Mucosa of descending colon (tissue), 3 donors: ENCODE measurements around the gene ITGB1. TPM values are rescaled to one million over a fixed set of nuclear protein-coding genes. Genes with fewer than 3 reads are reported as not detected.
A peak's percentile ranks its signal among the peaks of the same experiment; 100 is the strongest.

ENCODE experiments used
- ATAC-seq: fragments of 200-7000 bp; cut with Tn5 transposase; one replicate; pipeline ENCODE4 v1.9.1; 2020; ENCODE audit warnings: mild to moderate bottlenecking, moderate library complexity
- DNase-seq, 3 donors: peaks; one replicate each; pipeline ENCODE4 v3.0.0-alpha.2; 2020
- H3K36me3 ChIP-seq: fragments of 200-600 bp; one replicate; pipeline ENCODE4 v1.8.0; 2021; ENCODE audit warnings: low read depth, mild to moderate bottlenecking
- H3K4me1 ChIP-seq: fragments of 200-600 bp; one replicate; pipeline ENCODE4 v1.8.0; 2021; ENCODE audit warnings: low read depth, mild to moderate bottlenecking
- H3K4me3 ChIP-seq: fragments of 200-600 bp; one replicate; pipeline ENCODE4 v1.8.0; 2021; ENCODE audit warnings: mild to moderate bottlenecking
- H3K9me3 ChIP-seq: fragments of 200-600 bp; one replicate; pipeline ENCODE4 v1.8.0; 2021; ENCODE audit warnings: mild to moderate bottlenecking
- CTCF ChIP-seq: fragments of 200-600 bp; IDR thresholded peaks from one replicate; pipeline ENCODE4 v1.8.0; 2022; ENCODE audit warnings: antibody characterized with exemption, mild to moderate bottlenecking
- intact Hi-C, 2 donors: fragments of 100-400 bp; cut with DNase I in 1 of 2; cut with micrococcal nuclease in 1 of 2; formaldehyde crosslinking; loops; one replicate each; pipeline versions ENCODE4 v1.11.0 to v1.11.1; 2022; cut with DNase I, micrococcal nuclease
- total RNA-seq, 3 donors: library from RNA; stranded (reverse); fragmentation: NEBNext Ultra II Directional in 2 of 3; extraction: Animal tissue kit (Norgen Biotek cat#: 25700) in 2 of 3; gene quantifications; one replicate each; pipeline versions ENCODE4 v1.2.1 to v1.2.4, GENCODE V29; 2021 to 2023
- donor health status: DM: no; HTN: no; CAD: no; lungs with moderate emphysema.
- donor health status: DM: no; HTN: no; CAD: no.
- donor health status: DM: no; HTN: yes; CAD: no.

The ITGB1 gene
- total RNA-seq, 3 donors from 2014 or later: 268 to 515 (median 274) TPM

GRCh38 chr10:32976338-32976737 lies 18.3 kb upstream of the ITGB1 start:
- no peak for ATAC-seq
- no peaks in the 10 kb centered on the region for H3K36me3 ChIP-seq

GRCh38 chr10:32972929-32973328 lies 14.9 kb upstream of the ITGB1 start:
- intact Hi-C loops: no loop called here
- H3K9me3 ChIP-seq: no peaks in the 10 kb centered on the region
- no peak for TF ChIP-seq CTCF
- DNase-seq (no peak), ATAC-seq (peak; percentile 54)
- H3K4me1 ChIP-seq: no peaks in the 10 kb centered on the region
- H3K36me3 ChIP-seq: no peaks in the 10 kb centered on the region
- H3K4me3 ChIP-seq: no peak overlapping the region

More at GRCh38 chr10:32976338-32976737, 18.3 kb upstream of the ITGB1 start:
- Histone ChIP-seq H3K4me3 (no peak overlapping the region), H3K4me1 (peaks cover 13% of the 10 kb centered on the region), H3K9me3 (no peaks in the 10 kb centered on the region)
- DNase-seq: no peak
- no peak for TF ChIP-seq CTCF
- intact Hi-C loops: no loop called here

GRCh38 chr10:32972460-32972859 lies 14.4 kb upstream of the ITGB1 start:
- intact Hi-C loops: no loop called here
- Histone ChIP-seq H3K9me3 (no peaks in the 10 kb centered on the region), H3K36me3 (no peaks in the 10 kb centered on the region), H3K4me3 (no peak overlapping the region), H3K4me1 (no peaks in the 10 kb centered on the region)
- ATAC-seq: peak; percentile 61
- no peak for DNase-seq
- no peak for TF ChIP-seq CTCF

GRCh38 chr10:32971536-32972091 lies 13.6 kb upstream of the ITGB1 start:
- intact Hi-C loops: no loop called here
- Histone ChIP-seq H3K4me3 (no peak overlapping the region), H3K4me1 (no peaks in the 10 kb centered on the region), H3K36me3 (no peaks in the 10 kb centered on the region), H3K9me3 (no peaks in the 10 kb centered on the region)
- no peak for TF ChIP-seq CTCF
- peak in 1 of 3 donors; percentile 53 for DNase-seq
- ATAC-seq: peak; percentile 88

- ATAC-seq: peak; percentile 76
- Histone ChIP-seq H3K4me1 (no peaks in the 10 kb centered on the region), H3K4me3 (no peak overlapping the region), H3K9me3 (no peaks in the 10 kb centered on the region), H3K36me3 (no peaks in the 10 kb centered on the region)
- intact Hi-C loops: no loop called here
- TF ChIP-seq CTCF: no peak
- no peak for DNase-seq
Observed at GRCh38 chr10:32970910-32971309, 12.9 kb upstream of the ITGB1 start.

GRCh38 chr10:32964270-32964669 lies 6.2 kb upstream of the ITGB1 start:
- no peak for DNase-seq
- TF ChIP-seq CTCF: no peak
- Histone ChIP-seq H3K4me1 (no peaks in the 10 kb centered on the region), H3K36me3 (no peaks in the 10 kb centered on the region), H3K4me3 (no peak overlapping the region), H3K9me3 (no peaks in the 10 kb centered on the region)
- no peak for ATAC-seq
- intact Hi-C loops: no loop called here
